Vagina (tissue), 2 donors: ENCODE data around the gene XAB2. TPM values are rescaled to one million over a fixed set of nuclear protein-coding genes. Genes with fewer than 3 reads are reported as not detected.

ENCODE experiments used
- DNase-seq, 2 donors: peaks; one replicate each; pipeline ENCODE4 v3.0.0-alpha.2; 2017; ENCODE audit errors: extremely low spot score in 2 of 2
- H3K27ac ChIP-seq: fragments of 200-600 bp; sonication (generic); one replicate; pipeline ENCODE4 v1.5.1; 2019
- H3K27me3 ChIP-seq: fragments of 200-600 bp; sonication (generic); one replicate; pipeline ENCODE4 v1.5.1; 2019
- H3K36me3 ChIP-seq, 2 donors: fragments of 200-600 bp; sonication (generic); one replicate each; pipeline ENCODE4 v1.5.1; 2017 to 2019
- H3K4me1 ChIP-seq: fragments of 200-600 bp; sonication (generic); one replicate; pipeline ENCODE4 v1.5.1; 2019
- H3K4me3 ChIP-seq, 2 donors: fragments of 200-600 bp; sonication (generic); 1 replicate in 1 of 2; 2 replicates in 1 of 2; pipeline ENCODE4 v1.5.1; 2016 to 2019
- H3K9me3 ChIP-seq: fragments of 200-600 bp; sonication (generic); one replicate; pipeline ENCODE4 v1.5.1; 2019
- CTCF ChIP-seq, 3 experiments: fragments of 450-650 bp in 2 of 3; fragments of 200-600 bp in 1 of 3; sonication (generic) in 1 of 3; IDR thresholded peaks; one replicate each; pipeline ENCODE4 v1.5.1; 2017 to 2019; ENCODE audit warnings: antibody characterized with exemption in 3 of 3, mild to moderate bottlenecking in 2 of 3, moderate library complexity in 2 of 3
- POLR2A ChIP-seq, 2 donors: fragments of 450-650 bp; IDR thresholded peaks; one replicate each; pipeline ENCODE4 v1.6.1; 2017; ENCODE audit warnings: antibody characterized with exemption in 2 of 2, mild to moderate bottlenecking in 2 of 2, moderate library complexity in 2 of 2
- POLR2AphosphoS5 ChIP-seq, 2 donors: sonication (generic); formaldehyde crosslinking; IDR thresholded peaks; one replicate each; pipeline ENCODE4 v1.9.0; 2017; ENCODE audit warnings: antibody characterized with exemption in 2 of 2, mild to moderate bottlenecking in 2 of 2, low read depth in 1 of 2; ENCODE audit not compliant: insufficient read depth in 1 of 2
- intact Hi-C: fragments of 100-400 bp; cut with DNase I; formaldehyde crosslinking; loops from one replicate; pipeline ENCODE4 v1.15.1; 2023
- total RNA-seq: library from RNA; depleted of rRNA; stranded (reverse); fragments of >200 nt; gene quantifications from one replicate; pipeline ENCODE4 v1.2.3, GENCODE V29; 2016

The XAB2 gene
- total RNA-seq, 1 donor from 2014 or later: 44.0 TPM

- Histone ChIP-seq H3K9me3 (no peaks in the 10 kb centered on the region), H3K27ac (no peak overlapping the region), H3K36me3 (no peaks in the 10 kb centered on the region), H3K4me1 (peaks cover 6% of the 10 kb centered on the region), H3K27me3 (peaks cover 8% of the 10 kb centered on the region), H3K4me3 (no peak overlapping the region)
- DNase-seq: no peak
- intact Hi-C loops: no loop called here
- TF ChIP-seq CTCF (IDR thresholded peaks at IDR 0.05) (no peak), POLR2AphosphoS5 (IDR thresholded peaks at IDR 0.05; ENCODE audit: insufficient read depth in 1 of 2, low read depth in 1 of 2) (no peak), POLR2A (IDR thresholded peaks at IDR 0.05) (no peak)
Measured at GRCh38 chr19:7638802-7639465, 9.6 kb upstream of the XAB2 start.

GRCh38 chr19:7637374-7638256 is 8.3 kb upstream of the XAB2 start:
- H3K9me3 ChIP-seq: no peaks in the 10 kb centered on the region
- peak overlapping the region; percentile 41 to 60 for H3K4me3 ChIP-seq
- H3K36me3 ChIP-seq: no peaks in the 10 kb centered on the region
- intact Hi-C loops: no loop called here
- DNase-seq: no peak
- H3K27ac ChIP-seq: peak overlapping the region; percentile 76
- H3K27me3 ChIP-seq: peaks cover 8% of the 10 kb centered on the region
- TF ChIP-seq POLR2A (IDR thresholded peaks at IDR 0.05) (no peak), CTCF (IDR thresholded peaks at IDR 0.05) (no peak), POLR2AphosphoS5 (IDR thresholded peaks at IDR 0.05; ENCODE audit: insufficient read depth in 1 of 2, low read depth in 1 of 2) (no peak)
- peaks cover 6% of the 10 kb centered on the region for H3K4me1 ChIP-seq

- peak in 1 of 2 donors; percentile 98 for DNase-seq
- intact Hi-C loops: no loop called here
- peaks cover 8% of the 10 kb centered on the region for H3K27me3 ChIP-seq
- H3K27ac ChIP-seq: peak within 1 kb of the TSS; percentile 76
- H3K4me3 ChIP-seq: peak within 1 kb of the TSS; percentile 41 to 60
- TF ChIP-seq POLR2A (IDR thresholded peaks at IDR 0.05): peak in 1 of 2 donors; percentile 26
- TF ChIP-seq POLR2AphosphoS5 (IDR thresholded peaks at IDR 0.05; ENCODE audit: insufficient read depth in 1 of 2, low read depth in 1 of 2): peak in 1 of 2 donors; percentile 41
- peak in 1 of 3 experiments; percentile 27 for TF ChIP-seq CTCF (IDR thresholded peaks at IDR 0.05)
- H3K9me3 ChIP-seq: no peaks in the 10 kb centered on the region
- H3K4me1 ChIP-seq: peaks cover 6% of the 10 kb centered on the region
- no peaks in the 10 kb centered on the region for H3K36me3 ChIP-seq
Measured at GRCh38 chr19:7636691-7637373, 7.5 kb upstream of the XAB2 start, which contains the start of gene STXBP2. STXBP2 (plus strand) TSS chr19:7637110; CDS start chr19:7637150, 40 bp downstream.

- Histone ChIP-seq H3K27ac (no peak overlapping the region), H3K4me3 (peak overlapping the region; percentile 41 to 60), H3K27me3 (peaks cover 8% of the 10 kb centered on the region), H3K36me3 (no peaks in the 10 kb centered on the region), H3K4me1 (peaks cover 9% of the 10 kb centered on the region), H3K9me3 (no peaks in the 10 kb centered on the region)
- no peak for DNase-seq
- TF ChIP-seq CTCF (IDR thresholded peaks at IDR 0.05) (no peak), POLR2AphosphoS5 (IDR thresholded peaks at IDR 0.05; ENCODE audit: insufficient read depth in 1 of 2, low read depth in 1 of 2) (no peak), POLR2A (IDR thresholded peaks at IDR 0.05) (no peak)
- intact Hi-C loops: no loop called here
Measured at GRCh38 chr19:7636317-7636690, 7.0 kb upstream of the XAB2 start.
